GM23338 (cell line): ENCODE data around the gene ZSWIM1. TPM values are rescaled to one million over a fixed set of nuclear protein-coding genes. Genes with fewer than 3 reads are reported as not detected.

Experiments
- ATAC-seq: fragments of 200-7000 bp; cut with Tn5 transposase; 3 replicates; pipeline ENCODE4 v1.9.1; 2020
- DNase-seq: peaks from one replicate; pipeline ENCODE4 v3.0.0-alpha.2; 2015; ENCODE audit warnings: low spot score
- H2AFZ ChIP-seq: fragments of 200-600 bp; sonication (generic); 2 replicates; pipeline ENCODE4 v1.8.0; 2016; ENCODE audit warnings: antibody characterized with exemption, mild to moderate bottlenecking, moderate library complexity
- H3F3A ChIP-seq: fragments of 200-600 bp; sonication (generic); replicated peaks from 2 replicates; pipeline ENCODE4 v1.8.0; 2017; ENCODE audit warnings: antibody characterized with exemption, mixed run types, low read depth
- H3K27ac ChIP-seq: fragments of 200-600 bp; sonication (generic); 2 replicates; pipeline ENCODE4 v1.6.1; 2016; ENCODE audit warnings: low read depth
- H3K27me3 ChIP-seq: fragments of 200-600 bp; sonication (generic); 2 replicates; pipeline ENCODE4 v1.8.0; 2016; ENCODE audit warnings: mild to moderate bottlenecking, mixed run types, moderate library complexity; ENCODE audit not compliant: insufficient read depth
- H3K36me3 ChIP-seq: fragments of 200-600 bp; sonication (generic); 2 replicates; pipeline ENCODE4 v1.8.0; 2016; ENCODE audit warnings: mild to moderate bottlenecking; ENCODE audit not compliant: insufficient read depth
- H3K4me1 ChIP-seq: fragments of 200-600 bp; sonication (generic); 2 replicates; pipeline ENCODE4 v1.8.0; 2016; ENCODE audit warnings: mild to moderate bottlenecking, moderate library complexity; ENCODE audit not compliant: insufficient read depth
- H3K4me2 ChIP-seq: fragments of 200-600 bp; sonication (generic); 2 replicates; pipeline ENCODE4 v1.7.1; 2017; ENCODE audit warnings: mixed run types
- H3K4me3 ChIP-seq: fragments of 200-600 bp; sonication (generic); 2 replicates; pipeline ENCODE4 v1.6.1; 2016; ENCODE audit warnings: mixed run types
- H3K79me2 ChIP-seq: fragments of 200-600 bp; sonication (generic); replicated peaks from 2 replicates; pipeline ENCODE4 v1.8.0; 2017; ENCODE audit warnings: mild to moderate bottlenecking; ENCODE audit not compliant: insufficient read depth
- H3K9me2 ChIP-seq: fragments of 200-600 bp; sonication (generic); 2 replicates; pipeline ENCODE4 v1.8.0; 2017; ENCODE audit not compliant: insufficient read depth
- H4K20me1 ChIP-seq: fragments of 200-600 bp; sonication (generic); replicated peaks from 2 replicates; pipeline ENCODE4 v1.8.0; 2017; ENCODE audit warnings: mild to moderate bottlenecking; ENCODE audit not compliant: insufficient read depth
- H3K27ac Mint-ChIP-seq: 2 replicates; pipeline ENCODE4 v1.8.0; 2020; ENCODE audit warnings: inconsistent platforms, mild to moderate bottlenecking, moderate library complexity, mixed read lengths
- H3K27me3 Mint-ChIP-seq: 3 replicates; pipeline ENCODE4 v1.8.0; 2022; ENCODE audit warnings: low read depth, mild to moderate bottlenecking, moderate library complexity, mixed read lengths, inconsistent platforms; ENCODE audit not compliant: insufficient read depth, poor library complexity
- H3K36me3 Mint-ChIP-seq: 3 replicates; pipeline ENCODE4 v1.8.0; 2021; ENCODE audit warnings: low read depth, mild to moderate bottlenecking, inconsistent platforms, moderate library complexity, mixed read lengths
- H3K4me1 Mint-ChIP-seq: 3 replicates; pipeline ENCODE4 v1.8.0; 2020; ENCODE audit warnings: mild to moderate bottlenecking, inconsistent platforms, mixed read lengths
- H3K4me3 Mint-ChIP-seq: 3 replicates; pipeline ENCODE4 v1.8.0; 2021; ENCODE audit warnings: moderate library complexity, mild to moderate bottlenecking, inconsistent platforms, mixed read lengths
- H3K9me3 Mint-ChIP-seq: 3 replicates; pipeline ENCODE4 v1.8.0; 2020; ENCODE audit warnings: moderate library complexity, mild to moderate bottlenecking, inconsistent platforms, mixed read lengths
- CREB1 ChIP-seq: fragments of 250-450 bp; sonication (Bioruptor Pico); IDR thresholded peaks from 2 replicates; pipeline ENCODE4 v1.5.0; 2020; ENCODE audit warnings: low read depth, mild to moderate bottlenecking, moderate library complexity
- CTCF ChIP-seq, 2 experiments: fragments of 200-600 bp in 1 of 2; sonication (generic) in 1 of 2; conservative IDR thresholded peaks; 2 replicates each; pipeline versions ENCODE4 v1.5.1 to v1.6.1; 2016 to 2017; ENCODE audit warnings: antibody characterized with exemption in 2 of 2, low read depth in 2 of 2, mild to moderate bottlenecking in 2 of 2, moderate library complexity in 1 of 2
- ETS1 ChIP-seq: IDR thresholded peaks from 2 replicates; pipeline ENCODE4 v1.6.1; 2016; ENCODE audit warnings: antibody characterized with exemption
- EZH2phosphoT487 ChIP-seq: fragments of 200-600 bp; sonication (generic); IDR thresholded peaks from one replicate; pipeline ENCODE4 v1.8.1; 2018; ENCODE audit warnings: antibody characterized with exemption; ENCODE audit not compliant: unreplicated experiment
- JUNB ChIP-seq: IDR thresholded peaks from one replicate; pipeline ENCODE4 v1.6.1; 2016; ENCODE audit warnings: antibody characterized with exemption; ENCODE audit not compliant: unreplicated experiment
- NANOG ChIP-seq: IDR thresholded peaks from 2 replicates; pipeline ENCODE4 v1.6.1; 2016; ENCODE audit warnings: antibody characterized with exemption, borderline replicate concordance
- POLR2AphosphoS5 ChIP-seq: IDR thresholded peaks from 2 replicates; pipeline ENCODE4 v1.6.1; 2016; ENCODE audit warnings: antibody characterized with exemption, low read depth
- STAT1 ChIP-seq: IDR thresholded peaks from one replicate; pipeline ENCODE4 v1.6.1; 2016; ENCODE audit warnings: antibody characterized with exemption; ENCODE audit not compliant: unreplicated experiment
- ZNF114 ChIP-seq: fragments of 250-450 bp; sonication (Bioruptor Pico); IDR thresholded peaks from 2 replicates; pipeline ENCODE4 v1.5.0; 2020; ENCODE audit warnings: mild to moderate bottlenecking, moderate library complexity
- ZNF331 ChIP-seq: fragments of 250-450 bp; sonication (Bioruptor Pico); IDR thresholded peaks from 2 replicates; pipeline ENCODE4 v1.5.0; 2020; ENCODE audit warnings: low read depth, mild to moderate bottlenecking, moderate library complexity
- ZNF462 ChIP-seq: fragments of 250-450 bp; sonication (Bioruptor Pico); IDR thresholded peaks from 2 replicates; pipeline ENCODE4 v1.5.0; 2020; ENCODE audit warnings: mild to moderate bottlenecking, moderate library complexity
- polyA plus RNA-seq: library from polyadenylated mRNA; unstranded; fragments of >200 nt; fragmentation: Nextera tagmentation; extraction: Ambion mirVana; gene quantifications from 2 replicates; pipeline ENCODE4 v1.2.1, GENCODE V29; 2016
- total RNA-seq: library from RNA; depleted of rRNA; stranded (reverse); fragments of >200 nt; shearing (Covaris generic); gene quantifications from 2 replicates; pipeline ENCODE4 v1.2.3, GENCODE V29; 2014
- TF ChIP-seq, protein P1 (sequence below): IDR thresholded peaks from one replicate; pipeline ENCODE4 v1.6.1; 2018; ENCODE audit warnings: antibody characterized with exemption; ENCODE audit not compliant: unreplicated experiment

ZSWIM1 gene
- total and polyA plus RNA-seq, 2 experiments from 2014 or later, result 11.5 to 16.2 TPM

- peaks cover 12% of the 10 kb centered on the region for H3K79me2 ChIP-seq
- no peaks in the 10 kb centered on the region for H3K27me3 ChIP-seq
- no peak for DNase-seq
- H3K27me3 Mint-ChIP-seq, result peaks cover 3% of the 10 kb centered on the region
- TF ChIP-seq ZNF114 (no peak), ETS1 (no peak), ZNF462 (no peak), EZH2phosphoT487 (no peak), CREB1 (no peak), POLR2AphosphoS5 (no peak), JUNB (no peak), STAT1 (no peak), CTCF (conservative IDR thresholded peaks at IDR 0.05; ENCODE audit: low read depth in 2 of 2) (no peak), ZNF331 (CRISPR knock-in tag) (no peak), NANOG (no peak)
- TF ChIP-seq, protein P1, sequence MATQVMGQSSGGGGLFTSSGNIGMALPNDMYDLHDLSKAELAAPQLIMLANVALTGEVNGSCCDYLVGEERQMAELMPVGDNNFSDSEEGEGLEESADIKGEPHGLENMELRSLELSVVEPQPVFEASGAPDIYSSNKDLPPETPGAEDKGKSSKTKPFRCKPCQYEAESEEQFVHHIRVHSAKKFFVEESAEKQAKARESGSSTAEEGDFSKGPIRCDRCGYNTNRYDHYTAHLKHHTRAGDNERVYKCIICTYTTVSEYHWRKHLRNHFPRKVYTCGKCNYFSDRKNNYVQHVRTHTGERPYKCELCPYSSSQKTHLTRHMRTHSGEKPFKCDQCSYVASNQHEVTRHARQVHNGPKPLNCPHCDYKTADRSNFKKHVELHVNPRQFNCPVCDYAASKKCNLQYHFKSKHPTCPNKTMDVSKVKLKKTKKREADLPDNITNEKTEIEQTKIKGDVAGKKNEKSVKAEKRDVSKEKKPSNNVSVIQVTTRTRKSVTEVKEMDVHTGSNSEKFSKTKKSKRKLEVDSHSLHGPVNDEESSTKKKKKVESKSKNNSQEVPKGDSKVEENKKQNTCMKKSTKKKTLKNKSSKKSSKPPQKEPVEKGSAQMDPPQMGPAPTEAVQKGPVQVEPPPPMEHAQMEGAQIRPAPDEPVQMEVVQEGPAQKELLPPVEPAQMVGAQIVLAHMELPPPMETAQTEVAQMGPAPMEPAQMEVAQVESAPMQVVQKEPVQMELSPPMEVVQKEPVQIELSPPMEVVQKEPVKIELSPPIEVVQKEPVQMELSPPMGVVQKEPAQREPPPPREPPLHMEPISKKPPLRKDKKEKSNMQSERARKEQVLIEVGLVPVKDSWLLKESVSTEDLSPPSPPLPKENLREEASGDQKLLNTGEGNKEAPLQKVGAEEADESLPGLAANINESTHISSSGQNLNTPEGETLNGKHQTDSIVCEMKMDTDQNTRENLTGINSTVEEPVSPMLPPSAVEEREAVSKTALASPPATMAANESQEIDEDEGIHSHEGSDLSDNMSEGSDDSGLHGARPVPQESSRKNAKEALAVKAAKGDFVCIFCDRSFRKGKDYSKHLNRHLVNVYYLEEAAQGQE, result no peak
- no peaks in the 10 kb centered on the region for H4K20me1 ChIP-seq
- H2AFZ ChIP-seq, result no peak overlapping the region
- no peak overlapping the region for H3K4me3 ChIP-seq
- H3F3A ChIP-seq, result no peaks in the 10 kb centered on the region
- no peak overlapping the region for H3K4me3 Mint-ChIP-seq
- no peaks in the 10 kb centered on the region for H3K9me2 ChIP-seq
- no peak overlapping the region for H3K27ac Mint-ChIP-seq
- H3K4me2 ChIP-seq, result no peak overlapping the region
- peaks cover 3% of the 10 kb centered on the region; the same call in 2 of the 3 replicates for H3K36me3 Mint-ChIP-seq
- H3K36me3 ChIP-seq, result 0 out of 2 replicates have a peak, but pooled peaks cover 3% of the 10 kb centered on the region
- peaks cover 21% of the 10 kb centered on the region for H3K4me1 ChIP-seq
- peaks cover 24% of the 10 kb centered on the region for H3K4me1 Mint-ChIP-seq
- no peaks in the 10 kb centered on the region for H3K9me3 Mint-ChIP-seq
- no peak overlapping the region for H3K27ac ChIP-seq
- ATAC-seq, result no peak
Measured at GRCh38 chr20:45861221-45862075, 19.6 kb upstream of the ZSWIM1 start.
